ENCODE data around the gene KIAA0753. TPM values are rescaled to one million over a fixed set of nuclear protein-coding genes. Genes with fewer than 3 reads are reported as not detected.

KIAA0753 gene
- total and polyA plus RNA-seq, 10 of the 15 experiments (the other 5 are each of a cell fraction or from before 2014, with no cell fraction given), result 2.2 to 15.2 (median 7.7) TPM

- RAD21 ChIA-PET (ENCODE audit: unreplicated experiment), result no interaction called here
- Histone ChIP-seq H3K27ac (ENCODE audit: control insufficient read depth, insufficient read depth) (no peak overlapping the region), H3K9ac (ENCODE audit: control insufficient read depth, insufficient read depth, low read length) (no peak overlapping the region), H3K4me3 (no peak overlapping the region), H2AFZ (ENCODE audit: control insufficient read depth, low read depth, low read length) (no peak overlapping the region), H3K9me3 (replicated peaks; ENCODE audit: control insufficient read depth, insufficient read depth, low read length) (no peaks in the 10 kb centered on the region), H4K20me1 (ENCODE audit: control insufficient read depth, insufficient read depth) (no peaks in the 10 kb centered on the region; the same call in 1 of the 2 replicates), H3K4me1 (ENCODE audit: control insufficient read depth, insufficient read depth, low read length) (no peaks in the 10 kb centered on the region), H3K79me2 (ENCODE audit: control insufficient read depth, insufficient read depth, low read length) (no peaks in the 10 kb centered on the region), H3K36me3 (ENCODE audit: control insufficient read depth in 2 of 2, insufficient read depth in 2 of 2, low read length in 1 of 2) (no peaks in the 10 kb centered on the region), H3K4me2 (ENCODE audit: control insufficient read depth, insufficient read depth) (0 out of 2 replicates have a peak overlapping the region, but pooled peaks have one; percentile 9), H3K27me3 (replicated peaks in 1 of 2; ENCODE audit: control insufficient read depth in 2 of 2, insufficient read depth in 2 of 2, low read length in 1 of 2) (peaks cover 11 to 21% of the 10 kb centered on the region in 2 experiments; a peak in 3 of 4 replicates)
- BruUV-seq (replicated peaks), result no TSS peak
- SMC1A ChIA-PET (ENCODE audit: uncharacterized antibody, unreplicated experiment), result no interaction called here
- intact Hi-C loops (cut with micrococcal nuclease; ENCODE audit: unreplicated experiment) (no loop called here), in situ Hi-C loops (cut with MboI) (no loop called here)
- TF ChIP-seq SMC3 (IDR thresholded peaks at IDR 0.05; ENCODE audit: borderline replicate concordance, low read length) (no peak), EZH2 (IDR thresholded peaks at IDR 0.05; ENCODE audit: borderline replicate concordance, control insufficient read depth, low read depth, low read length) (0 out of 2 replicates have a peak, but pooled peaks have one; percentile 78)
- POLR2A ChIA-PET, result no interaction called here
- no peak for FAIRE-seq
- CTCF ChIA-PET, result no interaction called here
- no peak for ATAC-seq
- WGBS (ENCODE audit: insufficient coverage, insufficient replicate concordance, low lambda C conversion rate, missing lambda C conversion rate), result 2% methylated on average over 49 of the region's 56 CpGs
- no peak for DNase-seq (ENCODE audit: low read depth, low spot score)
These were observed 85.0 kb downstream of the KIAA0753 start for GRCh38 chr17:6555331-6556120.

GRCh38 chr17:6554871-6555330 lies 85.6 kb downstream of the KIAA0753 start:
- RAD21 ChIA-PET (ENCODE audit: unreplicated experiment), result no interaction called here
- no peak for FAIRE-seq
- H3K36me3 ChIP-seq (ENCODE audit: control insufficient read depth in 2 of 2, insufficient read depth in 2 of 2, low read length in 1 of 2), result no peaks in the 10 kb centered on the region
- DNase-seq (ENCODE audit: low read depth, low spot score), result no peak
- H3K9ac ChIP-seq (ENCODE audit: control insufficient read depth, insufficient read depth, low read length), result no peak overlapping the region
- H3K27me3 ChIP-seq (replicated peaks in 1 of 2; ENCODE audit: control insufficient read depth in 2 of 2, insufficient read depth in 2 of 2, low read length in 1 of 2), result peaks cover 11 to 21% of the 10 kb centered on the region in 2 experiments; a peak in 3 of 4 replicates
- H3K9me3 ChIP-seq (replicated peaks; ENCODE audit: control insufficient read depth, insufficient read depth, low read length), result no peaks in the 10 kb centered on the region
- no peak overlapping the region for H3K4me2 ChIP-seq (ENCODE audit: control insufficient read depth, insufficient read depth)
- CTCF ChIA-PET, result no interaction called here
- no peaks in the 10 kb centered on the region for H3K4me1 ChIP-seq (ENCODE audit: control insufficient read depth, insufficient read depth, low read length)
- H3K79me2 ChIP-seq (ENCODE audit: control insufficient read depth, insufficient read depth, low read length), result no peaks in the 10 kb centered on the region
- no peak for ATAC-seq
- intact Hi-C loops (cut with micrococcal nuclease; ENCODE audit: unreplicated experiment) (no loop called here), in situ Hi-C loops (cut with MboI) (no loop called here)
- no peak overlapping the region for H3K27ac ChIP-seq (ENCODE audit: control insufficient read depth, insufficient read depth)
- POLR2A ChIA-PET, result no interaction called here
- WGBS (ENCODE audit: insufficient coverage, insufficient replicate concordance, low lambda C conversion rate, missing lambda C conversion rate), result 24% methylated on average over 12 of the region's 12 CpGs
- no TSS peak for BruUV-seq (replicated peaks)
- H3K4me3 ChIP-seq, result no peak overlapping the region
- H2AFZ ChIP-seq (ENCODE audit: control insufficient read depth, low read depth, low read length), result no peak overlapping the region
- H4K20me1 ChIP-seq (ENCODE audit: control insufficient read depth, insufficient read depth), result no peaks in the 10 kb centered on the region; the same call in 1 of the 2 replicates
- TF ChIP-seq RUNX3 (IDR thresholded peaks at IDR 0.05; ENCODE audit: low read length), result no peak
- TF ChIP-seq ELK1 (IDR thresholded peaks at IDR 0.05; ENCODE audit: low read depth, low read length), result no peak
- TF ChIP-seq EZH2 (IDR thresholded peaks at IDR 0.05; ENCODE audit: borderline replicate concordance, control insufficient read depth, low read depth, low read length), result peak; percentile 24; the same call in 1 of the 2 replicates
- SMC1A ChIA-PET (ENCODE audit: uncharacterized antibody, unreplicated experiment), result no interaction called here
